ENCODE results near the gene KRT73. TPM values are rescaled to one million over a fixed set of nuclear protein-coding genes. Genes with fewer than 3 reads are reported as not detected.

KRT73 gene
- total RNA-seq, 2 donors from 2014 or later = 0.36 to 1.3 TPM

GRCh38 chr12:52628841-52629240, 10.5 kb upstream of the KRT73 start:
- DNase-seq (no peak), ATAC-seq (replicated peaks in 1 of 2) (no peak)
- Mint-ChIP-seq H3K36me3 (ENCODE audit: insufficient read depth in 2 of 2) (no peaks in the 10 kb centered on the region), H3K4me3 (peak overlapping the region in 1 of 2 donors; percentile 58), H3K4me1 (ENCODE audit: low read depth) (peaks cover 52% of the 10 kb centered on the region), H3K9me3 (no peaks in the 10 kb centered on the region), H3K27me3 (ENCODE audit: low read depth) (no peaks in the 10 kb centered on the region), H3K27ac (peak overlapping the region; percentile 19)

GRCh38 chr12:52628111-52628507, 9.8 kb upstream of the KRT73 start:
- H3K9me3 Mint-ChIP-seq = no peaks in the 10 kb centered on the region
- ATAC-seq (replicated peaks in 1 of 2) = no peak
- peaks cover 45% of the 10 kb centered on the region for H3K4me1 Mint-ChIP-seq (ENCODE audit: low read depth)
- no peaks in the 10 kb centered on the region for H3K36me3 Mint-ChIP-seq (ENCODE audit: insufficient read depth in 2 of 2)
- peak overlapping the region; percentile 58 for H3K27ac Mint-ChIP-seq
- peak overlapping the region in 1 of 2 donors; percentile 58 for H3K4me3 Mint-ChIP-seq
- DNase-seq = no peak
- H3K27me3 Mint-ChIP-seq (ENCODE audit: low read depth) = no peaks in the 10 kb centered on the region

GRCh38 chr12:52627395-52628110, 9.2 kb upstream of the KRT73 start:
- Mint-ChIP-seq H3K27ac (no peak overlapping the region), H3K4me3 (no peak overlapping the region), H3K4me1 (ENCODE audit: low read depth) (peaks cover 40% of the 10 kb centered on the region), H3K27me3 (ENCODE audit: low read depth) (no peaks in the 10 kb centered on the region), H3K9me3 (no peaks in the 10 kb centered on the region), H3K36me3 (ENCODE audit: insufficient read depth in 2 of 2) (no peaks in the 10 kb centered on the region)
- no peak for ATAC-seq (replicated peaks in 1 of 2)
- no peak for DNase-seq

GRCh38 chr12:52622349-52622748, 4.0 kb upstream of the KRT73 start:
- no peaks in the 10 kb centered on the region for H3K9me3 Mint-ChIP-seq
- H3K27me3 Mint-ChIP-seq (ENCODE audit: low read depth) = no peaks in the 10 kb centered on the region
- ATAC-seq (replicated peaks in 1 of 2) (no peak), DNase-seq (no peak)
- H3K4me1 Mint-ChIP-seq (ENCODE audit: low read depth) = peaks cover 23% of the 10 kb centered on the region
- no peaks in the 10 kb centered on the region for H3K36me3 Mint-ChIP-seq (ENCODE audit: insufficient read depth in 2 of 2)
- no peak overlapping the region for H3K27ac Mint-ChIP-seq
- no peak overlapping the region for H3K4me3 Mint-ChIP-seq

GRCh38 chr12:52618866-52619265, 507 bp upstream of the KRT73 start:
- Mint-ChIP-seq H3K9me3 (no peaks in the 10 kb centered on the region), H3K4me1 (ENCODE audit: low read depth) (peaks cover 48% of the 10 kb centered on the region), H3K4me3 (no peak overlapping the region), H3K36me3 (ENCODE audit: insufficient read depth in 2 of 2) (no peaks in the 10 kb centered on the region), H3K27ac (no peak overlapping the region), H3K27me3 (ENCODE audit: low read depth) (no peaks in the 10 kb centered on the region)
- ATAC-seq (replicated peaks in 1 of 2) (no peak), DNase-seq (no peak)

- no peak for ATAC-seq (replicated peaks in 1 of 2)
- DNase-seq = no peak
- Mint-ChIP-seq H3K4me1 (ENCODE audit: low read depth) (peaks cover 62% of the 10 kb centered on the region), H3K27ac (no peak overlapping the region), H3K4me3 (no peak overlapping the region), H3K9me3 (no peaks in the 10 kb centered on the region), H3K27me3 (ENCODE audit: low read depth) (no peaks in the 10 kb centered on the region), H3K36me3 (ENCODE audit: insufficient read depth in 2 of 2) (no peaks in the 10 kb centered on the region)
Observed at GRCh38 chr12:52617403-52617785, 965 bp downstream of the KRT73 start.

- DNase-seq = no peak
Observed at GRCh38 chr12:52616680-52617402, 1.5 kb downstream of the KRT73 start.

GRCh38 chr12:52615912-52616311, 2.4 kb downstream of the KRT73 start:
- ATAC-seq (replicated peaks in 1 of 2) = no peak
- Mint-ChIP-seq H3K27me3 (ENCODE audit: low read depth) (no peaks in the 10 kb centered on the region), H3K27ac (no peak overlapping the region), H3K4me3 (no peak overlapping the region), H3K4me1 (ENCODE audit: low read depth) (peaks cover 63% of the 10 kb centered on the region), H3K9me3 (no peaks in the 10 kb centered on the region), H3K36me3 (ENCODE audit: insufficient read depth in 2 of 2) (no peaks in the 10 kb centered on the region)
- DNase-seq = no peak

More at GRCh38 chr12:52616680-52617402, 1.5 kb downstream of the KRT73 start:
- Mint-ChIP-seq H3K4me1 (ENCODE audit: low read depth) (peaks cover 64% of the 10 kb centered on the region), H3K27me3 (ENCODE audit: low read depth) (no peaks in the 10 kb centered on the region), H3K4me3 (no peak overlapping the region), H3K27ac (no peak overlapping the region), H3K36me3 (ENCODE audit: insufficient read depth in 2 of 2) (no peaks in the 10 kb centered on the region), H3K9me3 (no peaks in the 10 kb centered on the region)
- ATAC-seq (replicated peaks in 1 of 2) = no peak

- peak overlapping the region; percentile 20 to 50 for H3K4me3 Mint-ChIP-seq
- H3K36me3 Mint-ChIP-seq (ENCODE audit: insufficient read depth in 2 of 2) = no peaks in the 10 kb centered on the region
- H3K27me3 Mint-ChIP-seq (ENCODE audit: low read depth) = no peaks in the 10 kb centered on the region
- no peaks in the 10 kb centered on the region for H3K9me3 Mint-ChIP-seq
- H3K27ac Mint-ChIP-seq = no peak overlapping the region
- peaks cover 64% of the 10 kb centered on the region for H3K4me1 Mint-ChIP-seq (ENCODE audit: low read depth)
- DNase-seq (peak; percentile 36 to 40), ATAC-seq (replicated peaks in 1 of 2) (peak; percentile 84)
Observed at GRCh38 chr12:52615208-52615868, 3.0 kb downstream of the KRT73 start.

GRCh38 chr12:52614381-52615207, 3.8 kb downstream of the KRT73 start:
- Mint-ChIP-seq H3K27ac (no peak overlapping the region), H3K4me3 (no peak overlapping the region), H3K36me3 (ENCODE audit: insufficient read depth in 2 of 2) (no peaks in the 10 kb centered on the region), H3K27me3 (ENCODE audit: low read depth) (no peaks in the 10 kb centered on the region), H3K4me1 (ENCODE audit: low read depth) (peaks cover 71% of the 10 kb centered on the region), H3K9me3 (no peaks in the 10 kb centered on the region)
- no peak for DNase-seq
- ATAC-seq (replicated peaks in 1 of 2) = no peak

GRCh38 chr12:52613384-52614030, 4.9 kb downstream of the KRT73 start:
- no peaks in the 10 kb centered on the region for H3K27me3 Mint-ChIP-seq (ENCODE audit: low read depth)
- no peak overlapping the region for H3K4me3 Mint-ChIP-seq
- H3K4me1 Mint-ChIP-seq (ENCODE audit: low read depth) = peaks cover 82% of the 10 kb centered on the region
- peak in 1 of 2 donors; percentile 21 for ATAC-seq (replicated peaks in 1 of 2)
- no peaks in the 10 kb centered on the region for H3K9me3 Mint-ChIP-seq
- no peak for DNase-seq
- H3K36me3 Mint-ChIP-seq (ENCODE audit: insufficient read depth in 2 of 2) = no peaks in the 10 kb centered on the region
- H3K27ac Mint-ChIP-seq = no peak overlapping the region
